ENCODE measurements around the gene CLBA1.
A peak's percentile ranks its signal among the peaks of the same experiment; 100 is the strongest.

CLBA1 gene

DNA sequence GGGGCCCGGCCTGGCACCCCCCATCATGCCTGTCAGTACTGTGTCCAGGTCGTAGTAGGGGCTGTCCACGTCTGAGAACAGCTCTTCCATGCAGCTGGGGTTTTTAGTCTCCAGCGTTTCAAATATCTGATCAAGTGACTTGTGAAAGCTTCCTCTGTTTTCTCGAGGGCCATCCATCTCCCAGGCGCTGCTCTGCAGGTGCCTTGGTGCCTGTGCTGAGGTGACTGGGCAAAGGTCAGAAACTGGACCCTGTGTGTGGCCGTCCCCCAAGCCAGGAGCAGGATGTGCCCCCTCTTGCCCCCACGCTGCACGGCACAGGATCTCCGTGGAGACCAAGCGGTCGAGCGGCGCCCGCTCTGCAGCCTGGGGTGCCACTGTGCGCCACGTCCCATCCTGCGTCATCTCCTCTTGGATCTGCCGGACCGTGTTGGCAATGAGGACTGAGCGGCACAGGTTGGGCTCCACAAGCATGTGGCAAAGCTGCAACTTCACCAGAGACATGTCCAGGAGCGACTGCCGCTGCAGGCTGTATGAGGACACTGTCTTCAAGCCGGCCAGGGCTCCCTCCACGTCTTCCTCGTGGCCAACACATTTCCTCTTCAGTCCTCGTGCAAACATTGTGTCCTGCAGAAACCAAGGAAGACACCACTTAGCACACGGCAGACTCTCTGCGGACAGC is 25.9 kb downstream of the CLBA1 start:
- no peaks in the 10 kb centered on the region for H3K27me3 ChIP-seq
- H3K36me3 ChIP-seq = peaks cover 60% of the 10 kb centered on the region
- DNase-seq = no peak
- TF ChIP-seq, protein P1, sequence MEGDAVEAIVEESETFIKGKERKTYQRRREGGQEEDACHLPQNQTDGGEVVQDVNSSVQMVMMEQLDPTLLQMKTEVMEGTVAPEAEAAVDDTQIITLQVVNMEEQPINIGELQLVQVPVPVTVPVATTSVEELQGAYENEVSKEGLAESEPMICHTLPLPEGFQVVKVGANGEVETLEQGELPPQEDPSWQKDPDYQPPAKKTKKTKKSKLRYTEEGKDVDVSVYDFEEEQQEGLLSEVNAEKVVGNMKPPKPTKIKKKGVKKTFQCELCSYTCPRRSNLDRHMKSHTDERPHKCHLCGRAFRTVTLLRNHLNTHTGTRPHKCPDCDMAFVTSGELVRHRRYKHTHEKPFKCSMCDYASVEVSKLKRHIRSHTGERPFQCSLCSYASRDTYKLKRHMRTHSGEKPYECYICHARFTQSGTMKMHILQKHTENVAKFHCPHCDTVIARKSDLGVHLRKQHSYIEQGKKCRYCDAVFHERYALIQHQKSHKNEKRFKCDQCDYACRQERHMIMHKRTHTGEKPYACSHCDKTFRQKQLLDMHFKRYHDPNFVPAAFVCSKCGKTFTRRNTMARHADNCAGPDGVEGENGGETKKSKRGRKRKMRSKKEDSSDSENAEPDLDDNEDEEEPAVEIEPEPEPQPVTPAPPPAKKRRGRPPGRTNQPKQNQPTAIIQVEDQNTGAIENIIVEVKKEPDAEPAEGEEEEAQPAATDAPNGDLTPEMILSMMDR (IDR thresholded peaks at IDR 0.05; ENCODE audit: low read depth, low read length) = no peak
- H3K9me3 ChIP-seq = no peaks in the 10 kb centered on the region
- no peak overlapping the region for H3K4me3 ChIP-seq (ENCODE audit: low read depth, low read length)
- peaks cover 38% of the 10 kb centered on the region for H3K4me1 ChIP-seq

GRCh38 chr14:105012171-105012985 is 26.8 kb downstream of the CLBA1 start:
- TF ChIP-seq, protein P1 (IDR thresholded peaks at IDR 0.05; ENCODE audit: low read depth, low read length) = peak; percentile 61
- DNase-seq = peak; percentile 62
- Histone ChIP-seq H3K36me3 (peaks cover 51% of the 10 kb centered on the region), H3K4me3 (ENCODE audit: low read depth, low read length) (no peak overlapping the region), H3K9me3 (no peaks in the 10 kb centered on the region), H3K27me3 (no peaks in the 10 kb centered on the region), H3K4me1 (peaks cover 42% of the 10 kb centered on the region)

DNA sequence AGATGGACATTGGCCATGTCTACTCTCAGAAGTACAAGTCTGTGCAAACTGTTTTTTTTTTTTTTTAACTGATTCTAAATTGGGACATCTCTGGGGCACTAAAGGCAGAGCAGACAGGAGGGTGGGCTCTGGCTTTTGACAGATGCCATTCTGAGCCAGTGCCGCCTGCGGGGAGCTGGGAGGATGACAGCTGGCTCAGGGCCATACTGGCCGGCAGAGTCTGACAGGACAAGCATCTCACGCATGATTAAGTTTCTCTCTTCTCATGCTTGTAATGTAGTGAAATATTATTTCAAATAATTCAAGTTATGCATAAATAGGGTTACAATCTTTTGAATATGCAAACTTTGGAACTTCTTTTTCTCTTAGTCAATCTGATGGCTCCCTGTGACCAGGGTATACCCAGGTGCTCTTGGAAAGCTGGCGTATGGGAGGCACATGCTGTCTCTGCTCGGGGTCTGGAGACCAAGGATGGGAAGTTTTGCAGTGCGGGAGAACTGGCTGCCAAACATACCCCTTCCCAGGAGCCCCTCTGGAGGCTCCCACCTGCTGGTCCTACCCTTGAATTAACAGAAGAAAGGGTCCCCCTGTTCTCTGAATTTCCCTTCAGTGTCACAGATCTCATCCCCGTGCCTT is 27.7 kb downstream of the CLBA1 start:
- no peak overlapping the region; the same call in 1 of the 2 replicates for H3K4me3 ChIP-seq (ENCODE audit: low read depth, low read length)
- TF ChIP-seq, protein P1 (IDR thresholded peaks at IDR 0.05; ENCODE audit: low read depth, low read length) = peak; percentile 57
- peaks cover 46% of the 10 kb centered on the region for H3K36me3 ChIP-seq
- no peaks in the 10 kb centered on the region for H3K27me3 ChIP-seq
- DNase-seq = peak; percentile 86
- H3K4me1 ChIP-seq = peaks cover 42% of the 10 kb centered on the region
- H3K9me3 ChIP-seq = no peaks in the 10 kb centered on the region

GRCh38 chr14:105014032-105014431 is 28.4 kb downstream of the CLBA1 start:
- H3K27me3 ChIP-seq = no peaks in the 10 kb centered on the region
- H3K4me3 ChIP-seq (ENCODE audit: low read depth, low read length) = no peak overlapping the region; the same call in 1 of the 2 replicates
- H3K9me3 ChIP-seq = no peaks in the 10 kb centered on the region
- H3K36me3 ChIP-seq = peaks cover 45% of the 10 kb centered on the region
- no peak for DNase-seq
- peaks cover 42% of the 10 kb centered on the region for H3K4me1 ChIP-seq
- TF ChIP-seq, protein P1 (IDR thresholded peaks at IDR 0.05; ENCODE audit: low read depth, low read length) = no peak

DNA sequence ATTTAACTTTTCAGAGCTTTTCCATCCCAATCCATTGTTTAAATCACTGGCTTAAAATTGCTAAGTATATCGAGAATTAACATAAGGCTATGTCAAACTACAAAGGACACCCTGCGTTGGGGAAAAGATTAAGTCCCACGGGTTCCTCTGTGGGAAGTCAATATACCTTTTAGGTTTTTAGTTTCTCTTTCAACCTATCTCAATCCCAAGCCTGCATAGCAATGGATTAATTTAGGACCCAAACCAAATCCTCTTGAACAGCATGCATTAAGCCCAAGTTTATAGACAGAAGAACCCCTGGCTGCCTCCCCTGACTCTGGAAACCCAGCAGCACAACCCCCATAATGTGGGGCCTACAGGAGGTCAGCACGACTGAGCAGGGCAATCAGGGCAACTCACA is 29.0 kb downstream of the CLBA1 start:
- Histone ChIP-seq H3K27me3 (no peaks in the 10 kb centered on the region), H3K4me1 (peaks cover 42% of the 10 kb centered on the region), H3K4me3 (ENCODE audit: low read depth, low read length) (no peak overlapping the region), H3K9me3 (no peaks in the 10 kb centered on the region), H3K36me3 (peaks cover 43% of the 10 kb centered on the region)
- TF ChIP-seq, protein P1 (IDR thresholded peaks at IDR 0.05; ENCODE audit: low read depth, low read length) = no peak
- no peak for DNase-seq
